HUES64 (cell line): ENCODE results near the gene GJB5.
"Not testable (repeated sequence)": the region's sequence is repeated elsewhere in the genome, so short reads cannot be mapped to it uniquely, and the experiment has no call there.

Experiments used
- H3K27ac ChIP-seq: 2 replicates; pipeline ENCODE4 v1.7.0; 2013; ENCODE audit warnings: low read depth, low read length, inconsistent platforms
- H3K27me3 ChIP-seq: 2 replicates; pipeline ENCODE4 v1.6.1; 2013; ENCODE audit warnings: mild to moderate bottlenecking, low read length; ENCODE audit not compliant: insufficient read depth
- H3K36me3 ChIP-seq: 2 replicates; pipeline ENCODE4 v1.6.1; 2013; ENCODE audit warnings: mild to moderate bottlenecking, low read length; ENCODE audit not compliant: insufficient read depth
- H3K4me1 ChIP-seq: 2 replicates; pipeline ENCODE4 v1.6.1; 2013; ENCODE audit warnings: mild to moderate bottlenecking, low read length, moderate library complexity; ENCODE audit not compliant: insufficient read depth
- H3K4me3 ChIP-seq: 2 replicates; pipeline ENCODE4 v1.5.1; 2013; ENCODE audit warnings: mild to moderate bottlenecking, low read length, moderate library complexity
- H3K9ac ChIP-seq: 2 replicates; pipeline ENCODE4 v1.6.1; 2013; ENCODE audit warnings: mild to moderate bottlenecking, low read depth, low read length
- H3K9me3 ChIP-seq: 2 replicates; pipeline ENCODE4 v1.6.1; 2013; ENCODE audit warnings: low read depth, low read length; ENCODE audit not compliant: insufficient read depth
- WGBS: fragments of 150-250, 120-280 bp; methylation state at CpG from one replicate; pipeline ENCODE4 v1.1.7; 2013; ENCODE audit warnings: missing lambda C conversion rate; 5-methylcytosine and 5-hydroxymethylcytosine counted together

GJB5 gene

DNA sequence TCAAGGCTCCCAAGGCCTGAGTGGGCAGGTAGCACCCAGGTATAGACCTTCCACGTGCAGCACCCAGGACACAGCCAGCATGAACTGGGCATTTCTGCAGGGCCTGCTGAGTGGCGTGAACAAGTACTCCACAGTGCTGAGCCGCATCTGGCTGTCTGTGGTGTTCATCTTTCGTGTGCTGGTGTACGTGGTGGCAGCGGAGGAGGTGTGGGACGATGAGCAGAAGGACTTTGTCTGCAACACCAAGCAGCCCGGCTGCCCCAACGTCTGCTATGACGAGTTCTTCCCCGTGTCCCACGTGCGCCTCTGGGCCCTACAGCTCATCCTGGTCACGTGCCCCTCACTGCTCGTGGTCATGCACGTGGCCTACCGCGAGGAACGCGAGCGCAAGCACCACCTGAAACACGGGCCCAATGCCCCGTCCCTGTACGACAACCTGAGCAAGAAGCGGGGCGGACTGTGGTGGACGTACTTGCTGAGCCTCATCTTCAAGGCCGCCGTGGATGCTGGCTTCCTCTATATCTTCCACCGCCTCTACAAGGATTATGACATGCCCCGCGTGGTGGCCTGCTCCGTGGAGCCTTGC lies 6.4 kb downstream of the GJB5 start:
- Histone ChIP-seq H3K4me1 (peaks cover 5% of the 10 kb centered on the region), H3K27me3 (no peaks in the 10 kb centered on the region), H3K9ac (no peak overlapping the region), H3K9me3 (no peaks in the 10 kb centered on the region), H3K36me3 (no peaks in the 10 kb centered on the region), H3K27ac (no peak overlapping the region), H3K4me3 (no peak overlapping the region)
- WGBS, result 95% methylated on average over 33 of the region's 33 CpGs

DNA sequence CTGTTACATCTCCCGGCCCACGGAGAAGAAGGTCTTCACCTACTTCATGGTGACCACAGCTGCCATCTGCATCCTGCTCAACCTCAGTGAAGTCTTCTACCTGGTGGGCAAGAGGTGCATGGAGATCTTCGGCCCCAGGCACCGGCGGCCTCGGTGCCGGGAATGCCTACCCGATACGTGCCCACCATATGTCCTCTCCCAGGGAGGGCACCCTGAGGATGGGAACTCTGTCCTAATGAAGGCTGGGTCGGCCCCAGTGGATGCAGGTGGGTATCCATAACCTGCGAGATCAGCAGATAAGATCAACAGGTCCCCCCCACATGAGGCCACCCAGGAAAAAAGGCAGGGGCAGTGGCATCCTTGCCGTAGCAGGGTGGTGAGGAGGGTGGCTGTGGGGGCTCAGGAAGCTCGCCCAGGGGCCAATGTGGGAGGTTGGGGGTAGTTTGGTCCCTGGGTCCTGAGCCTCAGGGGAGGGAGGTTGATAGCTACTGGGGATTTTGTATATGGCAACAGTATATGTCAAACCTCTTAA lies 7.0 kb downstream of the GJB5 start:
- Histone ChIP-seq H3K4me3 (no peak overlapping the region), H3K9ac (no peak overlapping the region), H3K27ac (no peak overlapping the region), H3K4me1 (peaks cover 5% of the 10 kb centered on the region), H3K27me3 (no peaks in the 10 kb centered on the region), H3K36me3 (no peaks in the 10 kb centered on the region), H3K9me3 (no peaks in the 10 kb centered on the region)
- WGBS, result 96% methylated on average over 13 of the region's 13 CpGs

DNA sequence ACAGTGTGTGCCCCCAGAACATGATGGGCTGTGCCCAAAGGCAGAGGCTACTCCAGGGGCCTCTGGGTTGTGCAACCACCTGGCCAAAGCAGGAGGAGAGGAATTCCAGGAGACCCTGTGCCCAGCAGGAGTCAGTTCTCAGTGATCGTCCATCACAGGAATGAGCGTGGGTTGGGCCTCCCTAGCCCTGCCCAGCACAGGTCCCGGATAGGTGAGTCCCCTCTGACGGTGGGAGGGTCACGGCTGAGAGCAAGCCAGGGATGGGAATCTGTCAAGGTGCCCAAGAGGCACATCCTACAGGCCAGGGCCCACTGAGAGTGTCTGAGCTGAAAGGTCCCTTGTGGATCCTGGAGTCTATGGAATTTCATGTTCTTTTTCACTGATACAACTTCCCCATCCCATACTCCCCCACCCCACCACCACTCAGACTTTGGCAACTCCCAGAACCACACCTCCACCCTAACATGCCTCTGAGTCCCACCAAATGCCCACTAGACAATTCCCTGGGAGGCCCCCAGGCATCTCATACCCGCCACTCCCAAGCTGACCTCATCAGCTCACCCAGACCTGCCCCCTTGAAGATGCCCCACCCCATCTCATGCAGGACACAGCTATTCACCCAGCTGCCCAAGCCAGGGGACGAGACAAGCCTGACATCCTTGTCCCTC lies 7.8 kb downstream of the GJB5 start:
- peaks cover 5% of the 10 kb centered on the region for H3K4me1 ChIP-seq
- H3K36me3 ChIP-seq, result no peaks in the 10 kb centered on the region
- H3K9ac ChIP-seq, result no peak overlapping the region
- WGBS, result 76% methylated on average over 7 of the region's 7 CpGs
- H3K4me3 ChIP-seq, result no peak overlapping the region
- no peaks in the 10 kb centered on the region for H3K9me3 ChIP-seq
- H3K27ac ChIP-seq, result no peak overlapping the region
- H3K27me3 ChIP-seq, result no peaks in the 10 kb centered on the region

DNA sequence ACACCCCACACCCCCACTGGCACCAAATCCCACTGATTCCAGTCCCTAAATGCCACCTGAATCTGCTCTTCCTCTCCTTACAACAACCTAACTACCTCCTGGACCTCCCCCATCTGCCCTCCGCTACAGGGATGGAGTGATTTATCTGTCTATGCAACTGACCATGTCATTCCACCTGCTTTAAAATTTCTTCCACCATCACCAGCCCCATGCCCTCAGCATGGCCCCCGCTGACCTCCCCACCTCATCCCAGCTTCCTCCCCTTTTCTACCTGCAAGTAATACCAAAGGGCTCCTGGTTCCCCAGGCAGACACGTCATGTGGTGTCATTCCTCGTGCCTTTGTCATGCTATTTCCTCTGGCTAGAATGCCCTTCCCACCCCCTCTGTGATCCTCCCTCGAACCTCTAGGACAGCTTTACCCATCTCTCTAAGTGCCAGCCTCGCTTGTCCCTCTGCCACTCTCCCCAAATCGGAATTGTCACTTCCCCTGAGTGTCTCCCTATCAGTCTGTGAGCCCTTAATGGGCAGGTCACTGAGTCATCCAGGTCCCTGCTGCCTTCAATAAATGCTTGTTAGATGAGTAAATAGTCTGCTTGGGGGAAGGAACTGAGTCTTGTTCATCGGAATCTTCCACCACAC lies 8.4 kb downstream of the GJB5 start:
- 29% methylated on average over 7 of the region's 8 CpGs for WGBS
- Histone ChIP-seq H3K9me3 (no peaks in the 10 kb centered on the region), H3K4me3 (no peak overlapping the region), H3K4me1 (peaks cover 5% of the 10 kb centered on the region), H3K36me3 (no peaks in the 10 kb centered on the region), H3K27ac (no peak overlapping the region), H3K9ac (no peak overlapping the region), H3K27me3 (no peaks in the 10 kb centered on the region)

DNA sequence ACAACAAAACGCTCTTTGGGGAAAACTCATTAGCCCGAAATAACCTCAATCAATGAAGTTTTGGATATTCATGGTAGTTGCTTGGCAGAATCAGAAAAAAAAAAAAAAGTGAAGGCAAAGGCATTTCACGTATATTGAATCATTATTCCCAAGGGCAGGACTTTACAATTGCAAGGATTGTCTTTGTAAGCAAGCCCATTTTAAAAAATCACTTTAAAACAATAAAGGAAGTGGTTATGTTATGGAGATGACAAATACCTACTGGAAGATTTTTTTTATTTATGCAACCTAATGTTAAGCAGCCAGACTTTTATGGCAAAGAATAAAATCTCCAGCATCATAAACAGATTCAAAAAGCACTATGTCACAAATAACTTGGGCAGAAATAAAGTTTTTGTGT lies 14.0 kb downstream of the GJB5 start:
- Histone ChIP-seq H3K9ac (no peak overlapping the region), H3K36me3 (no peaks in the 10 kb centered on the region), H3K4me3 (no peak overlapping the region), H3K27ac (no peak overlapping the region), H3K9me3 (no peaks in the 10 kb centered on the region), H3K27me3 (no peaks in the 10 kb centered on the region), H3K4me1 (peaks cover 6% of the 10 kb centered on the region; the same call in 1 of the 2 replicates)
- WGBS, result 92% methylated on average over 2 of the region's 3 CpGs

DNA sequence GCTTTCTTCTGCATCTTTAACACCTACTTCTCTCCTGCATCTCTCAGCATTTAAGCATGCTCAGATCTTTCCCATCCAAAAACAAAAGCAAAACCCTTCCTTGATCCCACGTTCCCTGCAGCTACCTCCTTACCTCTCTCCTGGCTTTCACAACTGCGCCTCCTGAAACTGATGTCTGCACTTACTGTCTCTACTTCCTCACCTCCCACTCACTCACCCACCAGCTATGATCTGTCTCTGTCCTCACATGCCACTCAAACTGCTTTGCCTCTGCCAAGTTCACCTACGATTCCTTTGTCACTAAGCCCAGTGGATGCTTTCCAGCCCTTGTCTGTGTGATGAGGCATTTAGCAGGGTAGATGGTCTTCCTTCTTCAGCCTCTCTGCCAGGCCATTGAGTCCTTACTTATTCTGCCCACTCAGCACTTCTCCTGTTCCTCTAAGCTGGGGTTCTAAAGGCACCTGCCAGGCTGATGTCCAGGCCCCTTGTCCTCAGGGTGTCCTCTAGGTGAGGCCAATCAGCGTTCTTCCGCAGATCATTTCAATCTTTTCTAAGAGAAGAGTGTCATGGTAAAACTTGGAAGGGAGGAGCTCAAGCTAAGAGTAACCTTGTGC lies 16.2 kb downstream of the GJB5 start:
- no peaks in the 10 kb centered on the region for H3K36me3 ChIP-seq
- WGBS, result 87% methylated on average over 5 of the region's 5 CpGs
- H3K27ac ChIP-seq, result no peak overlapping the region
- no peaks in the 10 kb centered on the region for H3K9me3 ChIP-seq
- H3K27me3 ChIP-seq, result no peaks in the 10 kb centered on the region
- H3K4me3 ChIP-seq, result no peak overlapping the region
- H3K9ac ChIP-seq, result no peak overlapping the region
- peaks cover 6% of the 10 kb centered on the region; the same call in 1 of the 2 replicates for H3K4me1 ChIP-seq

DNA sequence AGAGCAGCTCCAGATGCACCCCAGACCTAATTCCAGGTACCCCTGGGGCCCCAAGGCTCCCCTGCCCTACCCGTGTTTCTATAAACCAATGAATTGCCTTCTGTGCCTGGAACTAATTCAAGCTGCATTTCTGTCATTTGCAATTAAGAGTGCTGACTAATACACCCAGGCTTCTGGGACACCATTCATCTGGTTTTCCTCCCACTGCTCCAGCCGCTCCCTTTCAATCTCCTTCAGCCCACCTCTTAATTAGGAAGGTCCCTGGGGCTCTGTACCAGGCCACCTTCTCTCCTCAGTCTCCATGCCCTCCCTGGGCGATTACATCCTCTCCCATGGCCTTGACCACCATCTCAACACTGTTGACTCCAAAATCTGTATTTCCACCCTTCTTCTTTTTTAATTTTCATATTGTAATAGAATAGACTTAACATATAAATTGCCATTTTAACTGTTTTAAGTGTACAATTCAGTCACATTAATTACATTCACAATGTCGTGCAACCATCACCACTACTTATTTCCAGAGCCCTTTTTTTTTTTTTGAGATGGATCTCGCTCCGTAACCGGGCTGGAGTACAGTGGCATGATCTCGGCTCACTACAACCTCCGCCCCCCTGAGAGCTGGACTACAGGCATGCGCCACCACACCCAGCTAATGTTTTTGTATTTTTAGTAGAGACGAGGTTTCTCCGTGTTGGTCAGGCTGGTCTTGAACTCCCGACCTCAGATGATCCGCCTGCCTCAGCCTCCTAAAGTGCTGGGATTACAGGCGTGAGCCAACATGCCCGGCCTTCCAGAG lies 16.9 kb downstream of the GJB5 start:
- Histone ChIP-seq H3K36me3 (no peaks in the 10 kb centered on the region), H3K9me3 (no peaks in the 10 kb centered on the region), H3K27me3 (no peaks in the 10 kb centered on the region), H3K4me3 (no peak overlapping the region), H3K27ac (no peak overlapping the region), H3K9ac (no peak overlapping the region), H3K4me1 (peaks cover 6% of the 10 kb centered on the region; the same call in 1 of the 2 replicates)
- 93% methylated on average over 16 of the region's 16 CpGs for WGBS

DNA sequence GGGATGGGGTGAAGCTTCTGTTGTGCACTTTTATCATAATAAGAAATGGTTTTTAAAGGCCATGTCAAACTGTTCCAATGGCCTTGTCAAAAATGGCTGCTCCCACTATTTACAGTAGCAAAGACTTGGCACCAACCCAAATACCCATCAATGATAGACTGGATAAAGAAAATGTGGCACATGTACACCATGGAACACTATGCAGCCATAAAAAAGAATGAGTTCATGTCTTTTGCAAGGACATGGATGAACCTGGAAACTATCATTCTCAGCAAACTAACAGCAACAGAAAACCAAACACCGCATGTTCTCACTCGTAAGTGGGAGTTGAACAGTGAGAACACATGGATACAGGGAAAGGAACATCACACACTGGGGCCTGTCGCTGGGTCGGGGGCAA lies 18.3 kb downstream of the GJB5 start:
- H3K4me1 ChIP-seq, H3K27ac ChIP-seq, H3K9ac ChIP-seq, H3K36me3 ChIP-seq, H3K27me3 ChIP-seq, H3K9me3 ChIP-seq, H3K4me3 ChIP-seq: not testable (repeated sequence)
- 98% methylated on average over 4 of the region's 4 CpGs for WGBS

DNA sequence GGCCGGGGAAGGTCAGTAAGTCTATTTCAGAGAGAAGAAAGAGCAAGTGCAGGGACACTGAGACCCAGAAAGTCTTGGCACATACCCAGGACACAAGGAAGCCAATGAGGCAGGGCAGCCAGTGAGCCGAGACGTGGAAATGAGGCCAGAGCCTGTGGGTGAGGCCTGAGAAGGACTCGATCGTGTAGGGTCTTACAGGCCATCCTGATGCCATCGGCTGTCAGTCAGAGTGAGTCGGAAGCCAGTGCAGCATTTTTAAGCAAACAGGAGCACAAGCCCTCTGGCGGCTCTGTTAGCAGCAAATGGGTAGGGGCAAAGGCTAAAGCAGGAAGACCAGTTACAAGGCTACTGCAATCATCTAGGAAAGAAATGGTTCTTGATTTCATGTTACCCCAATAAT lies 20.1 kb downstream of the GJB5 start:
- H3K36me3 ChIP-seq, result no peaks in the 10 kb centered on the region
- H3K4me3 ChIP-seq, result no peak overlapping the region
- no peak overlapping the region for H3K9ac ChIP-seq
- 79% methylated on average over 8 of the region's 8 CpGs for WGBS
- peaks cover 6% of the 10 kb centered on the region; the same call in 1 of the 2 replicates for H3K4me1 ChIP-seq
- H3K27ac ChIP-seq, result no peak overlapping the region
- peaks cover 6% of the 10 kb centered on the region; the same call in 1 of the 2 replicates for H3K27me3 ChIP-seq
- H3K9me3 ChIP-seq, result no peaks in the 10 kb centered on the region

DNA sequence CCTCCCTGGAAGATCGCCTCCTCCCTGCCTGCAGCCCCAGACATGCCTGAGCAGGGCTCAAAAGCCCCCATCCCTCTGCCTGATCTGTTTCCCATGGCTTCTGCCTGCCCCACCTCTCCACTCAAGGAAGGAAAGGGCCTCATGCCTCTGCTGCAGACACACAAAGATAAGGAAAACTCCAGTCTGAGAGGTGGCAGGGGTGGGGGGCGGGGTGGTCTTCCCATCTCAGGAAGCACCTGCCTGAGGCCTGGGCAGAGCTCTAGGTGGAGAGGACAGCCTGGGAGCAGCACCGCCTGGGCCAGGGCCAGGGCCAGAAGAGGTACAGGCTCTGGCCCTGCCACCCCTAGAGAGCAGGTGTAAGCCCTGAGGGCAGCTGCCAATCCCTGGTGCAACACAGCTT lies 22.1 kb downstream of the GJB5 start:
- H3K9ac ChIP-seq, result no peak overlapping the region
- H3K4me1 ChIP-seq, result no peaks in the 10 kb centered on the region
- H3K27me3 ChIP-seq, result peaks cover 26% of the 10 kb centered on the region
- H3K36me3 ChIP-seq, result no peaks in the 10 kb centered on the region
- no peak overlapping the region for H3K27ac ChIP-seq
- no peak overlapping the region for H3K4me3 ChIP-seq
- no peaks in the 10 kb centered on the region for H3K9me3 ChIP-seq
- 80% methylated on average over 3 of the region's 3 CpGs for WGBS
